B cell (primary cell): ENCODE results near the gene BMAL1. TPM values are rescaled to one million over a fixed set of nuclear protein-coding genes. Genes with fewer than 3 reads are reported as not detected.

Source experiments
- ATAC-seq: fragments of 200-7000 bp; cut with Tn5 transposase; one replicate; pipeline ENCODE4 v1.10.0; 2021; ENCODE audit warnings: low read depth, mild to moderate bottlenecking, moderate number of reproducible peaks, moderate library complexity
- CTCF ChIA-PET: fragments of 350-600 bp; sonication (Branson Sonifier 250); formaldehyde crosslinking; loops from one replicate; lab custom pipeline; 2021; ENCODE audit warnings: antibody characterized with exemption, inconsistent platforms; lab: Charles Lee
- POLR2A ChIA-PET: fragments of 350-600 bp; sonication (Branson Sonifier 250); formaldehyde crosslinking; loops from one replicate; lab custom pipeline; 2021; ENCODE audit warnings: antibody characterized with exemption; lab: Charles Lee
- DNase-seq: peaks from one replicate; pipeline ENCODE4 v3.0.0; 2013
- H2AFZ ChIP-seq: 2 replicates; pipeline ENCODE4 v1.6.1; 2012; ENCODE audit warnings: mild to moderate bottlenecking, low read depth, low read length; ENCODE audit not compliant: insufficient read depth, poor library complexity, severe bottlenecking
- H3K27ac ChIP-seq, 2 donors: 1 replicate in 1 of 2; 2 replicates in 1 of 2; pipeline ENCODE4 v1.5.1; 2012 to 2013; ENCODE audit warnings: low read length in 2 of 2, mild to moderate bottlenecking in 2 of 2, moderate library complexity in 1 of 2
- H3K27me3 ChIP-seq, 4 experiments: fragments of 200-600 bp in 1 of 4; sonication (generic) in 1 of 4; replicated peaks in 1 of 4; 1 replicate in 2 of 4; 2 replicates in 2 of 4; pipeline versions ENCODE4 v1.6.1 to v1.7.0; 2013 to 2016; ENCODE audit warnings: low read length in 3 of 4, mild to moderate bottlenecking in 2 of 4, mixed read lengths in 1 of 4, moderate library complexity in 1 of 4; ENCODE audit not compliant: insufficient read depth in 4 of 4, control insufficient read depth in 3 of 4; ENCODE audit errors: control extremely low read depth in 1 of 4
- H3K36me3 ChIP-seq, 2 experiments: replicated peaks in 1 of 2; 1 replicate in 1 of 2; 2 replicates in 1 of 2; pipeline versions ENCODE4 v1.6.1 to v1.7.1; 2013; ENCODE audit warnings: low read length in 1 of 2; ENCODE audit not compliant: insufficient read depth in 2 of 2, control insufficient read depth in 1 of 2; ENCODE audit errors: control extremely low read depth in 1 of 2, extremely low read depth in 1 of 2
- H3K4me1 ChIP-seq, 2 donors: fragments of 200-600 bp in 1 of 2; sonication (generic) in 1 of 2; 1 replicate in 1 of 2; 2 replicates in 1 of 2; pipeline versions ENCODE4 v1.5.1 to v1.6.1; 2013 to 2017; ENCODE audit warnings: low read length in 2 of 2; ENCODE audit not compliant: control insufficient read depth in 2 of 2, insufficient read depth in 2 of 2
- H3K4me2 ChIP-seq: replicated peaks from 2 replicates; pipeline ENCODE3; 2012; ENCODE audit warnings: mild to moderate bottlenecking, low read depth, low read length; ENCODE audit not compliant: poor library complexity, severe bottlenecking
- H3K4me3 ChIP-seq, 5 experiments: fragments of 200-600 bp in 1 of 5; sonication (generic) in 1 of 5; 1 replicate in 3 of 5; 2 replicates in 2 of 5; pipeline versions ENCODE4 v1.5.1 to v1.7.0; 2011 to 2016; ENCODE audit warnings: low read length in 4 of 5, mild to moderate bottlenecking in 4 of 5, low read depth in 2 of 5, control low read depth in 1 of 5, moderate library complexity in 1 of 5; ENCODE audit not compliant: insufficient read depth in 1 of 5; ENCODE audit errors: control extremely low read depth in 1 of 5, extremely low read depth in 1 of 5
- H3K79me2 ChIP-seq: fragments of 200-600 bp; sonication (generic); one replicate; pipeline ENCODE4 v1.6.0; 2016; ENCODE audit warnings: low read length; ENCODE audit not compliant: control insufficient read depth, insufficient read depth
- H3K9ac ChIP-seq: fragments of 200-600 bp; sonication (generic); 2 replicates; pipeline ENCODE4 v1.6.1; 2017; ENCODE audit warnings: mild to moderate bottlenecking, low read length, moderate library complexity
- H3K9me3 ChIP-seq, 3 donors: one replicate each; pipeline versions ENCODE4 v1.6.1 to v1.7.1; 2013; ENCODE audit warnings: low read length in 2 of 3; ENCODE audit not compliant: control insufficient read depth in 2 of 3, insufficient read depth in 1 of 3; ENCODE audit errors: control extremely low read depth in 1 of 3
- H4K20me1 ChIP-seq: 2 replicates; pipeline ENCODE4 v1.6.0; 2012; ENCODE audit warnings: mild to moderate bottlenecking, low read length; ENCODE audit not compliant: insufficient read depth, control insufficient read depth, poor library complexity, severe bottlenecking
- H3K27ac Mint-ChIP-seq: one replicate; pipeline ENCODE4 v1.8.0; 2021; ENCODE audit warnings: mixed read lengths
- H3K27me3 Mint-ChIP-seq: one replicate; pipeline ENCODE4 v1.8.0; 2021; ENCODE audit warnings: mixed read lengths
- H3K4me1 Mint-ChIP-seq: one replicate; pipeline ENCODE4 v1.8.0; 2021; ENCODE audit warnings: mixed read lengths
- H3K4me3 Mint-ChIP-seq: one replicate; pipeline ENCODE4 v1.8.0; 2021; ENCODE audit warnings: mixed read lengths
- H3K9me3 Mint-ChIP-seq: one replicate; pipeline ENCODE4 v1.8.0; 2022; ENCODE audit warnings: mixed read lengths; ENCODE audit not compliant: insufficient read depth
- EZH2 ChIP-seq: IDR thresholded peaks from 2 replicates; pipeline ENCODE4 v1.6.1; 2012; ENCODE audit warnings: borderline replicate concordance, low read depth, mild to moderate bottlenecking, moderate library complexity, low read length; ENCODE audit not compliant: insufficient read depth, poor library complexity, severe bottlenecking
- WGBS: methylation state at CpG from one replicate; pipeline ENCODE4 v1.1.5; 2013; ENCODE audit warnings: missing lambda C conversion rate; ENCODE audit not compliant: insufficient coverage; 5-methylcytosine and 5-hydroxymethylcytosine counted together
- intact Hi-C: fragments of 100-400 bp; cut with micrococcal nuclease; formaldehyde crosslinking; loops from one replicate; pipeline ENCODE4 v1.10.0; 2022
- polyA plus RNA-seq: library from polyadenylated mRNA; depleted of rRNA; stranded (reverse); fragments of >200 nt; gene quantifications from 2 replicates; pipeline ENCODE4 v1.2.3, GENCODE V29; 2012
- total RNA-seq, 2 donors: library from RNA; stranded (reverse); fragments of 120-200 nt in 1 of 2; gene quantifications; 1 replicate in 1 of 2; 2 replicates in 1 of 2; pipeline versions ENCODE4 v1.2.3 to v1.2.4, GENCODE V29; 2013 to 2022
- TF ChIP-seq, protein P1 (sequence below): fragments of 200-600 bp; IDR thresholded peaks from one replicate; pipeline ENCODE4 v1.8.0; 2022; ENCODE audit warnings: antibody characterized with exemption, mild to moderate bottlenecking

The BMAL1 gene
- total and polyA plus RNA-seq, 2 donors (not counting 1 experiment from before 2014, with no cell fraction given), result 8.6 to 39.1 TPM

DNA sequence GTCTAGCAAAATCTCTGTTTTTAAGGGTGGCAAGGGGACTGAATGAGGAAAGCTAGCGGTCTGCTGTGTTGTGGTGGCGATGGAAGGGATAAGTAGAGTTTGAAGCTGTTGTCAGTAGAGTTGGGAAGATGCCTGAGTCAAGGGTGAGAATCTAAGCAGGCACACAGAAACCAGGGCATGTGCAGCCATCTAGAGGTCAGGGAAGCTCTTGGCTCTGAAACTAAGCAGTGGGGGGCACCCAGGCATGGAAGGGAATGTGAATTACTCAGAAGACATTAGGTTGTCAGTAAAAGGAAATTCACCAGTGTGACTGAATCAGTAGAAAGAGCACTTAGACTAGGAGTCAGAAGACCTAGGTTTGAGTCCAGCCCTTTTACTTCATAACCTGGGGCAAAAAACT is 15.4 kb downstream of the BMAL1 start:
- TF ChIP-seq, protein P1, sequence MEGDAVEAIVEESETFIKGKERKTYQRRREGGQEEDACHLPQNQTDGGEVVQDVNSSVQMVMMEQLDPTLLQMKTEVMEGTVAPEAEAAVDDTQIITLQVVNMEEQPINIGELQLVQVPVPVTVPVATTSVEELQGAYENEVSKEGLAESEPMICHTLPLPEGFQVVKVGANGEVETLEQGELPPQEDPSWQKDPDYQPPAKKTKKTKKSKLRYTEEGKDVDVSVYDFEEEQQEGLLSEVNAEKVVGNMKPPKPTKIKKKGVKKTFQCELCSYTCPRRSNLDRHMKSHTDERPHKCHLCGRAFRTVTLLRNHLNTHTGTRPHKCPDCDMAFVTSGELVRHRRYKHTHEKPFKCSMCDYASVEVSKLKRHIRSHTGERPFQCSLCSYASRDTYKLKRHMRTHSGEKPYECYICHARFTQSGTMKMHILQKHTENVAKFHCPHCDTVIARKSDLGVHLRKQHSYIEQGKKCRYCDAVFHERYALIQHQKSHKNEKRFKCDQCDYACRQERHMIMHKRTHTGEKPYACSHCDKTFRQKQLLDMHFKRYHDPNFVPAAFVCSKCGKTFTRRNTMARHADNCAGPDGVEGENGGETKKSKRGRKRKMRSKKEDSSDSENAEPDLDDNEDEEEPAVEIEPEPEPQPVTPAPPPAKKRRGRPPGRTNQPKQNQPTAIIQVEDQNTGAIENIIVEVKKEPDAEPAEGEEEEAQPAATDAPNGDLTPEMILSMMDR, result no peak
- TF ChIP-seq EZH2, result no peak
- ChIA-PET CTCF (no interaction called here), POLR2A (no interaction called here)
- WGBS, result 100% methylated on average over 2 of the region's 2 CpGs
- Histone ChIP-seq H3K9me3 (no peaks in the 10 kb centered on the region), H4K20me1 (peaks cover 66% of the 10 kb centered on the region), H3K4me3 (no peak overlapping the region), H3K4me1 (peaks cover 0 to 4% of the 10 kb centered on the region in 2 donors), H3K79me2 (peaks cover 85% of the 10 kb centered on the region), H2AFZ (no peak overlapping the region), H3K9ac (no peak overlapping the region), H3K27ac (no peak overlapping the region), H3K4me2 (no peak overlapping the region), H3K36me3 (no peaks in the 10 kb centered on the region), H3K27me3 (no peaks in the 10 kb centered on the region)
- H3K27ac Mint-ChIP-seq, result no peak overlapping the region
- H3K4me3 Mint-ChIP-seq, result no peak overlapping the region
- DNase-seq, result no peak
- intact Hi-C loops, result no loop called here
- H3K27me3 Mint-ChIP-seq, result no peaks in the 10 kb centered on the region
- ATAC-seq, result no peak
- peaks cover 54% of the 10 kb centered on the region for H3K4me1 Mint-ChIP-seq
- no peaks in the 10 kb centered on the region for H3K9me3 Mint-ChIP-seq

DNA sequence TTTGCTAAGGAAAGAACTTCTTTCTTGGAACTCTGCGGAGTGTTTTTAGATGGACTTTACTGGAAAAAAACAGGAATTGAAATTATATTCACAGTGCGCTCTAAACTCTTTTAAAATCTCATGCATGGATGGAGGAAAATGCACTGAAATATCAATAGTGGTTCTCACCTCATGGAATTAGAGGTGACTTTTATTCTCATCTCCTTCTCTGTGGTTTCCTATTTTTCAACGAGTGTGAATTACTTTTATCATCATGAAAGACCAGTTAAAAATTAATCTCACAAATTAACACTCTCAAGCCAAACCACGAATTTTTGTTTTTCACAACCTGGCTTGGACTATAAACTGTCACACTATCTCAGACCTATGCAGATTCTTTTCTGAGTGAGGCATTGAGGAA is 16.6 kb downstream of the BMAL1 start:
- Histone ChIP-seq H3K27me3 (no peaks in the 10 kb centered on the region), H2AFZ (no peak overlapping the region), H3K4me1 (peaks cover 0 to 6% of the 10 kb centered on the region in 2 donors), H3K27ac (no peak overlapping the region), H3K79me2 (peaks cover 85% of the 10 kb centered on the region), H3K36me3 (no peaks in the 10 kb centered on the region), H3K4me2 (no peak overlapping the region), H3K4me3 (no peak overlapping the region), H3K9ac (no peak overlapping the region), H3K9me3 (no peaks in the 10 kb centered on the region), H4K20me1 (peaks cover 63% of the 10 kb centered on the region)
- no peak for TF ChIP-seq EZH2
- TF ChIP-seq, protein P1, result no peak
- ChIA-PET CTCF (no interaction called here), POLR2A (no interaction called here)
- ATAC-seq (no peak), DNase-seq (no peak)
- WGBS, result no CpG with 5 or more reads among the region's 4 CpGs
- intact Hi-C loops, result no loop called here
- Mint-ChIP-seq H3K4me3 (no peak overlapping the region), H3K9me3 (no peaks in the 10 kb centered on the region), H3K27me3 (no peaks in the 10 kb centered on the region), H3K27ac (no peak overlapping the region), H3K4me1 (peaks cover 59% of the 10 kb centered on the region)
